GM12874 (cell line): Measurements from ENCODE around the gene FNDC10.

ENCODE experiments used
- CTCF ChIP-seq: IDR thresholded peaks from 2 replicates; pipeline ENCODE4 v1.5.1; 2011; ENCODE audit warnings: low read depth, mild to moderate bottlenecking, control low read depth, low read length, moderate library complexity; ENCODE audit not compliant: insufficient read depth

The FNDC10 gene

DNA sequence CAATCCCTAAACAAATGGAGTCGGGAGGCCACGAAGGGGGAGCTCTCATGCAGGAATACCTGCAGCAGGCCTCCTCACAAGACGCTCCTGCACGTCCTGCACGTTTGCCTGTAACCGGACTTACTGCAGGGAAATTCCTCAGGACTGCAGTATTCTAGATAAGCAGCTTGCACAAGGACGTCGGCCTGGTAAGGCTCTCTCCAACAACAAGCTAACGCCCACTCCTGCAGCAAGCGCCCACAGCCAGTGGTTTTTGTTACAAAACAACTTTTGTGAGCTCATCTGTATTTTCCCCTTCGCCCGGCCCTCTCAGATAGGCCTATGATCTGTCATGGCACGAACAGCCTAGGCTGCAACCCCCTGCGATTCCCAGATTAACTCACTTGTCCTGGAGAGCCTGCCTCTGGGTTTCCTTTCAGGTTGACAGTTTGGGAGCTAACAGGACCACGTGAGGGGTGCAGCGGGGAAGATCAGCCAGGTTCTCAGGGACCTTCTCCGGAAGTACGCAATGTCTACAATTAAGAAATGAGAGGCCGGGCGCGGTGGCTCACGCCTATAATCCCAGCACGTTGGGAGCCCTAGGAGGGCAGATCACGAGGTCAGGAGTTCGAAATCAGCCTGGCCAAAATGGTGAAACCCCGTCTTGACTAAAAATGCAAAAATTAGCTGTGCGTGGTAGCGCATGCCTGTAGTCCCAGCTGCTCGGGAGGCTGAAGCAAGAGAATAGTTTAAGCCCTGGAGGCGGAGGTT lies 14.4 kb upstream of the FNDC10 start:
- TF ChIP-seq CTCF: no peak

DNA sequence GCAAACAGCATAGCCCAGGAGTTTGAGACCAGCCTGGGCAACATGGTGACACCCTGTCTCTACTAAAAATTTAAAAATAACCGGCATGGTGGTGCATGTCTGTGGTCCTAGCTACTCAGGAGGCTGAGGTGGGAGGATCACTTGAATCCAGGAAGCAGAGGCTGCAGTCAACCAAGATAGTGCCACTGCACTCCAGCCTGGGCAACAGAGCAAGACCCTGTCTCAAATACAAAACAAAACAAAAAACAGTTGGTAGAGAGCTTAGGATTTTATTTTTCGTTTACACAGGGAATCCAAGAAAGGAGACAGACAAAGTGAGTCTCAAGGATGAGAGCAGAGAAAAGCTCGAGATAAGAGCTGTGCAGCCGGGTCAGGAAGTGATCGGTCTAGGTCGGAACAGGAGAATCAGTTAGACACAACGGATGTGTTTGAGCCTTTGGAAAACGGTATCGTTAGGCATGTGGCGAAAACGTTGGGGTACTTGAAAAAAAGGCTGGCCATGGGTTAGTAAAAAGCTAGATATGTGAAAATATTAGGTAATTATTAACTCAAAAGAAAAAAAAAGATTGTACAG lies 13.7 kb upstream of the FNDC10 start:
- no peak for TF ChIP-seq CTCF

DNA sequence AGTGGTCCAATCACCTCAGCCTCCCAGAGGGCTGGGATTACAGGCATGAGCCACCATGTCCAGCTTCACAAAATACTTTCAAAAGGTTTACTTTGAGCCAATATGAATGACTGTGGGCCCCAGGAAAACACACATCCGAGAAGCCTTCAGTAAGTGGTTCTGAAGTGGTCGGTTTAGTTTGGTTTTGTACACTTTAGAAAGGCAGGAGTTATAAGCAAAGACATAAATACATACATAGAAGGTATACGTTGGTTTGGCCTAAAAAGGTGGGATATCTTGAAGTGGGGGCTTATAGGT lies 12.1 kb upstream of the FNDC10 start:
- TF ChIP-seq CTCF: no peak

DNA sequence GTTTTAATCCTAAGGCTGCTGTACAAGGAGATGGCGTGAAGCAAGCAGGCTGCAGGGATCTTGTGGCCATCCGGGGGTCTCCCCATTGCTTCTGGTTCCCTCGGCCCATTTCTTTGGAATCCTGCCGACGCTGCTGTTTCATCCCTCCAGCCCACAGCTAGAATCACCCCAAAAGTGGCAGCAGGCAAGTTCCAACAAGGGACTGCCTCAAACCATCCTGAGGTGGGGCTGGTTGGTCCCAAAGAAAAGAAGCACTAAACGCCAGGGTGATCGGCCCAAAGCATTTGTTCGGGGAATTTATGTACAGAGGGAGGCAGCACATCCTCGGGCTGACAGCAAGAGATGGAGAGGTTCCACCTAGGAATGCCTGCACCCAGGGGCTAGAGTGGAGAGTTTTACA lies 10.9 kb upstream of the FNDC10 start:
- TF ChIP-seq CTCF: no peak

DNA sequence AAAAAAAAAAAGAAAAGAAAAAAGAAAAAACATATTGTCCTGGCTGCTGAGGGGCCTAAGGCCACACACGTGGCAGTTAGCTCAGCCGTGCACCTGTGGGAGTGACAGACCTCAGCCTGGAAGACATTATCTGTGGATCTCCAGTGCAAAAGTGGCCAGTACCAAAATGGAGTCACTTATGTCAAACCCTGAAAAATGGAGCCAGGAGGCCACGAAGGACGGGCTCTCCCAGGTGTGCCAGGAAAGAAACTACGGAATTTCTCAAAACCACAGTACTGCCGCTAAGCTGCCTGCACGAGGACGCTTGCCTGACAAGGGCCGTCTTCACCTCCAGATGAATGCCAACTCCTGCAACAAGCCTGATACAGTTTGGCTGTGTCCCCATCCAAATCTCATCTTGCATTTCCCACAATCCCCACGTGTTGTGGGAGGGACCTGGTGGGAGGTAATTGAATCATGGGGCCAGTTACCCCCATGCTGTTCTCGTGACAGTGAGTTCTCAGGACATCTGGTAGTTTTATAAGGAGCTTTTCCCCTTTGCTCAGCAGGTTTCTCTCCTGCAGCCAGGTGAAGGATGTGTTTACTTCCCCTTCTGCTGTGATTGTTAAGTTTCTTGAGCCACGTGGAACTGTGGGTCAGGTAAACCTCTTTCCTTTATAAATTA lies 10.0 kb upstream of the FNDC10 start:
- TF ChIP-seq CTCF: no peak

- TF ChIP-seq CTCF: no peak
These were observed 6.3 kb upstream of the FNDC10 start for GRCh38 chr1:1606232-1606631.

DNA sequence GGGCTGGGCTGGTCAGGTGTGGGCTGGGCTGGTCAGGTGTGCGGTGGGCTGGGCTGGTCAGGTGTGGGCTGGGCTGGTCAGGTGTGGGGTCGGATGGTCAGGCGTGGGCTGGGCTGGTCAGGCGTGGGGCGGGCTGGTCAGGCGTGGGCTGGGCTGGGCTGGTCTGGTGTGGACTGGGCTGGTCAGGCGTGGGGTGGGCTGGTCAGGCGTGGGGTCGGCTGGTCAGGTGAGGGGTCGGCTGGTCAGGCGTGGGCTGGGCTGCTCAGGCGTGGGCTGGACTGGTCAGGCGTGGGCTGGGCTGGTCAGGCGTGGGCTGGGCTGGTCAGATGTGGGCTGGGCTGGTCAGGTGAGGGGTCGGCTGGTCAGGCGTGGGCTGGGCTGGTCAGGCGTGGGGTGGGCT lies 5.8 kb upstream of the FNDC10 start:
- no peak for TF ChIP-seq CTCF
